ENCODE data around the gene LPCAT3. TPM values are rescaled to one million over a fixed set of nuclear protein-coding genes. Genes with fewer than 3 reads are reported as not detected.

The LPCAT3 gene
- total RNA-seq, 1 experiment from 2014 or later = 16.3 TPM

GRCh38 chr12:6941267-6941666 lies 77.0 kb downstream of the LPCAT3 start:
- no peak for ATAC-seq
- Histone ChIP-seq H3K36me3 (ENCODE audit: low read depth, low read length) (no peaks in the 10 kb centered on the region), H3K9ac (ENCODE audit: low read length) (no peak overlapping the region), H3K9me2 (replicated peaks; ENCODE audit: low read length) (no peaks in the 10 kb centered on the region), H3K79me2 (ENCODE audit: low read length) (peaks cover 11% of the 10 kb centered on the region; the same call in 1 of the 2 replicates), H4K20me1 (ENCODE audit: low read length) (no peaks in the 10 kb centered on the region), H3F3A (ENCODE audit: low read length, unreplicated experiment) (peaks cover 9% of the 10 kb centered on the region), H2AFZ (ENCODE audit: low read length) (no peak overlapping the region), H3K27ac (ENCODE audit: low read length) (no peak overlapping the region), H3K4me2 (ENCODE audit: low read length) (no peak overlapping the region), H3K9me3 (ENCODE audit: low read length) (no peaks in the 10 kb centered on the region), H3K27me3 (ENCODE audit: low read length) (no peaks in the 10 kb centered on the region), H3K4me1 (ENCODE audit: insufficient read depth, low read length) (peaks cover 21% of the 10 kb centered on the region), H3K4me3 (ENCODE audit: low read length) (no peak overlapping the region)
- ChIA-PET CTCF (no interaction called here), POLR2A (ENCODE audit: unreplicated experiment) (interaction anchor here (0.5 kb wide), 1 partner anchor 276 kb away, joined by 7 read pairs; no protein-coding TSS in a partner anchor)
- no TSS peak for BruUV-seq (replicated peaks)
- intact Hi-C loops (cut with micrococcal nuclease) = no loop called here
- TF ChIP-seq EZH2 (IDR thresholded peaks at IDR 0.05; ENCODE audit: low read length, unreplicated experiment) (no peak), EZH2phosphoT487 (IDR thresholded peaks at IDR 0.05; ENCODE audit: borderline replicate concordance, low read length) (no peak)
- no peak for DNase-seq

GRCh38 chr12:6939191-6939540 lies 79.1 kb downstream of the LPCAT3 start:
- POLR2A ChIA-PET (ENCODE audit: unreplicated experiment) = no interaction called here
- no peaks in the 10 kb centered on the region for H3K79me2 ChIP-seq (ENCODE audit: low read length)
- ATAC-seq = no peak

More at GRCh38 chr12:6939191-6939540, 79.1 kb downstream of the LPCAT3 start:
- no peaks in the 10 kb centered on the region for H3F3A ChIP-seq (ENCODE audit: low read length, unreplicated experiment)
- peaks cover 7% of the 10 kb centered on the region; the same call in 1 of the 2 replicates for H3K4me1 ChIP-seq (ENCODE audit: insufficient read depth, low read length)
- no peak overlapping the region for H3K4me3 ChIP-seq (ENCODE audit: low read length)
- CTCF ChIA-PET = no interaction called here
- H4K20me1 ChIP-seq (ENCODE audit: low read length) = no peaks in the 10 kb centered on the region
- no TSS peak for BruUV-seq (replicated peaks)
- H3K9me3 ChIP-seq (ENCODE audit: low read length) = no peaks in the 10 kb centered on the region
- no peak for DNase-seq
- H3K9ac ChIP-seq (ENCODE audit: low read length) = no peak overlapping the region
- TF ChIP-seq CTCF (conservative IDR thresholded peaks at IDR 0.05; ENCODE audit: low read depth, low read length) (no peak), EZH2 (IDR thresholded peaks at IDR 0.05; ENCODE audit: low read length, unreplicated experiment) (no peak), EZH2phosphoT487 (IDR thresholded peaks at IDR 0.05; ENCODE audit: borderline replicate concordance, low read length) (no peak)
- intact Hi-C loops (cut with micrococcal nuclease) = no loop called here
- H3K36me3 ChIP-seq (ENCODE audit: low read depth, low read length) = peaks cover 4% of the 10 kb centered on the region; the same call in 1 of the 2 replicates
- no peaks in the 10 kb centered on the region for H3K27me3 ChIP-seq (ENCODE audit: low read length)
- H2AFZ ChIP-seq (ENCODE audit: low read length) = no peak overlapping the region
- no peak overlapping the region for H3K27ac ChIP-seq (ENCODE audit: low read length)
- H3K4me2 ChIP-seq (ENCODE audit: low read length) = no peak overlapping the region
- H3K9me2 ChIP-seq (replicated peaks; ENCODE audit: low read length) = no peaks in the 10 kb centered on the region

Data from PC-3 (cell line).